Psoas muscle (tissue), 8 donors: Measurements from ENCODE around the gene SAMMSON. TPM values are rescaled to one million over a fixed set of nuclear protein-coding genes. Genes with fewer than 3 reads are reported as not detected.

Source experiments
- ATAC-seq, 4 donors: fragments of 200-7000 bp; cut with Tn5 transposase; one replicate each; pipeline ENCODE4 v1.9.1; 2020; ENCODE audit warnings: moderate library complexity in 3 of 4, mild to moderate bottlenecking in 2 of 4
- DNase-seq, 2 donors: peaks; one replicate each; pipeline ENCODE4 v3.0.0-alpha.2; 2020
- H3K27ac ChIP-seq: fragments of 200-600 bp; one replicate; pipeline ENCODE4 v1.8.0; 2022
- H3K27me3 ChIP-seq, 3 donors: fragments of 200-600 bp in 1 of 3; one replicate each; pipeline versions ENCODE4 v1.6.1 to v1.8.0; 2013 to 2022; ENCODE audit warnings: low read length in 2 of 3, mild to moderate bottlenecking in 2 of 3, moderate library complexity in 1 of 3; ENCODE audit not compliant: insufficient read depth in 3 of 3
- H3K36me3 ChIP-seq, 2 donors: fragments of 200-600 bp in 1 of 2; one replicate each; pipeline versions ENCODE4 v1.6.1 to v1.8.0; 2013 to 2022; ENCODE audit warnings: low read depth in 1 of 2, mild to moderate bottlenecking in 1 of 2, moderate library complexity in 1 of 2; ENCODE audit not compliant: insufficient read depth in 1 of 2
- H3K4me1 ChIP-seq: fragments of 200-600 bp; one replicate; pipeline ENCODE4 v1.8.0; 2022
- H3K4me3 ChIP-seq: fragments of 200-600 bp; one replicate; pipeline ENCODE4 v1.8.0; 2022; ENCODE audit warnings: mild to moderate bottlenecking
- H3K9me3 ChIP-seq: fragments of 200-600 bp; one replicate; pipeline ENCODE4 v1.8.0; 2022
- WGBS, 3 donors: extraction: QIAGEN DNeasy Blood & Tissue Kit; methylation state at CpG; one replicate each; pipeline versions ENCODE4 v1.1.6 to v1.1.7; 2013; 5-methylcytosine and 5-hydroxymethylcytosine counted together
- intact Hi-C, 2 donors: fragments of 100-400 bp; cut with DNase I; formaldehyde crosslinking; loops; one replicate each; pipeline versions ENCODE4 v1.11.0 to v1.14.2; 2022
- polyA plus RNA-seq, 3 donors: library from polyadenylated mRNA; stranded (reverse); fragments of 200-250 nt; gene quantifications; one replicate each; pipeline ENCODE4 v1.2.3, GENCODE V29; 2013
- total RNA-seq, 4 donors: library from RNA; stranded (reverse); fragmentation: NEBNext Ultra II Directional in 2 of 4; extraction: Animal tissue kit (Norgen Biotek cat#: 25700) in 2 of 4; gene quantifications; one replicate each; pipeline versions ENCODE4 v1.2.1 to v1.2.4, GENCODE V29; 2021 to 2023
- TF ChIP-seq, protein P1 (sequence below): fragments of 200-600 bp; IDR thresholded peaks from one replicate; pipeline ENCODE4 v1.8.0; 2022; ENCODE audit warnings: antibody characterized with exemption
- donor health status: healthy with polysubstance abuse.
- donor health status: DM: no; HTN: no; CAD: no; lungs with moderate emphysema.
- donor health status: Bipolar disorder and iron deficiency.
- donor health status: healthy.
- donor health status: DM: yes; HTN: yes; CAD: no.
- donor health status: DM: no; HTN: no; CAD: no.
- donor health status: DM: no; HTN: no; CAD: no.
- donor health status: DM: yes; HTN: yes; CAD: no.

The SAMMSON gene
- total and polyA plus RNA-seq, 7 donors, result not detected

DNA sequence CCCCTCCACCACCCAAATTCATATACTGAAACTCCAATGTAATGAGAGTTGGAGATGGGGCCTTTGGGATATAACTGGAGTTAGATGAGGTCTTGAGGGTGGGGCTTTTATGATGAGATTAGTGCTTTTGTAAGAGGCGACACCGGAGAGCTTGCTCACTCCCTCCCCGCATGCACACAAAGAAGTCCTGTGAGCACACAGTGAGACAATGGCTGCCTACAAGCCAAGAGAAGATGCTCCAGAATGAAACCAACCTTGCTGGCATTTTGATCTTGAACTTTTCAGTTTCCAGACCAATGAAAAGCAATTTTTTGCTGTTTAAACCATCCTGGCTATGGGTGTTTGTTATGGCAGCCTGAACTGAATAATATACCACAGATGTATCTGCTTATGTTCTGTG is 109.0 kb downstream of the SAMMSON start:
- WGBS, 3 donors, result 84 to 93% (median 92%) methylated on average over 3 of the region's 3 CpGs
- Histone ChIP-seq H3K4me1 (no peaks in the 10 kb centered on the region), H3K27ac (no peak overlapping the region), H3K36me3 (no peaks in the 10 kb centered on the region), H3K4me3 (no peak overlapping the region), H3K27me3 (no peaks in the 10 kb centered on the region), H3K9me3 (no peaks in the 10 kb centered on the region)
- TF ChIP-seq, protein P1, sequence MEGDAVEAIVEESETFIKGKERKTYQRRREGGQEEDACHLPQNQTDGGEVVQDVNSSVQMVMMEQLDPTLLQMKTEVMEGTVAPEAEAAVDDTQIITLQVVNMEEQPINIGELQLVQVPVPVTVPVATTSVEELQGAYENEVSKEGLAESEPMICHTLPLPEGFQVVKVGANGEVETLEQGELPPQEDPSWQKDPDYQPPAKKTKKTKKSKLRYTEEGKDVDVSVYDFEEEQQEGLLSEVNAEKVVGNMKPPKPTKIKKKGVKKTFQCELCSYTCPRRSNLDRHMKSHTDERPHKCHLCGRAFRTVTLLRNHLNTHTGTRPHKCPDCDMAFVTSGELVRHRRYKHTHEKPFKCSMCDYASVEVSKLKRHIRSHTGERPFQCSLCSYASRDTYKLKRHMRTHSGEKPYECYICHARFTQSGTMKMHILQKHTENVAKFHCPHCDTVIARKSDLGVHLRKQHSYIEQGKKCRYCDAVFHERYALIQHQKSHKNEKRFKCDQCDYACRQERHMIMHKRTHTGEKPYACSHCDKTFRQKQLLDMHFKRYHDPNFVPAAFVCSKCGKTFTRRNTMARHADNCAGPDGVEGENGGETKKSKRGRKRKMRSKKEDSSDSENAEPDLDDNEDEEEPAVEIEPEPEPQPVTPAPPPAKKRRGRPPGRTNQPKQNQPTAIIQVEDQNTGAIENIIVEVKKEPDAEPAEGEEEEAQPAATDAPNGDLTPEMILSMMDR, result no peak
- intact Hi-C loops, result no loop called here
- ATAC-seq, result no peak
- no peak for DNase-seq

DNA sequence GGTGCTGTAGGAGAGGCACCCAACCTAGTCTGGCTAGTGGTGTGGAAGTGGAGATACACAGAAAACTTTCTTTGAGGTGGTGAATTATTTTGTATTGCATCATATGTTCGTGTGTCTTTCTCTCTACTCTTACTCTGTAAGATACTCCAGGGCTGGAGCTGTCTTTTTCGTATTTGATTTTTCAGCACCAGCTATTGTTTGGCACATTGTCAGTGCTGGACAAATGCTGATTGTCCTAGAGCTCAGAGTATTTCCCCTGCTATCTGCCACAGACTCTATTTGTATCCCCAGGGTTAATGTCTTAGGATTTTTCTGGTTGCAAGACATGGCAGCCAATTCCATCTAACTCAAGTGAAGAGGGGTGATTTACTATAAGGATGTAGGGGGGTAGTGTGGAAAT is 110.5 kb downstream of the SAMMSON start:
- intact Hi-C loops, result no loop called here
- Histone ChIP-seq H3K9me3 (no peaks in the 10 kb centered on the region), H3K4me3 (no peak overlapping the region), H3K36me3 (no peaks in the 10 kb centered on the region), H3K27me3 (no peaks in the 10 kb centered on the region), H3K4me1 (no peaks in the 10 kb centered on the region), H3K27ac (no peak overlapping the region)
- 40 to 56% (median 55%) methylated on average over 2 of the region's 2 CpGs for WGBS, 3 donors
- TF ChIP-seq, protein P1, result no peak
- ATAC-seq, result no peak
- DNase-seq, result no peak

DNA sequence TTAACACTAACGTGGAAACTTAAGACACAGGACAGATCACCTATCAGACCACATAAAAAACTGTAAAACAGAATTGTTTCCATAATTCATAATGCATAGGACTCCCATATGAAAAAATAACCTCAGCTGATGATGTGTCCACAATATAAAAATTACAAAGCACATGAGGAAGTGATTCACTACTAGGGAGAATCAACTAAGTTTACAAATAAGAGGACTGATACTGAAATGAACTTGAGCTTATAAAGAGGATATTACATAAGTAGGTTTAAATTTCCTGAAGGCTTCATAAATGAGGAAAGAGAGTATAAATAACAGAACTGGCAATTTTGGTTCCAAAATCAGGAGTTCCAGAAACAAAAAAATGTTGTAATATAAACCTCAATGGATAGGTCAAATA is 111.9 kb downstream of the SAMMSON start:
- TF ChIP-seq, protein P1, result no peak
- H3K36me3 ChIP-seq, result no peaks in the 10 kb centered on the region
- no peaks in the 10 kb centered on the region for H3K9me3 ChIP-seq
- no peak overlapping the region for H3K4me3 ChIP-seq
- no peak overlapping the region for H3K27ac ChIP-seq
- H3K4me1 ChIP-seq, result no peaks in the 10 kb centered on the region
- H3K27me3 ChIP-seq, result no peaks in the 10 kb centered on the region
- no peak for DNase-seq
- no peak for ATAC-seq
- WGBS, 3 donors, result 69 to 76% (median 73%) methylated on average over 1 of the region's 1 CpG
- intact Hi-C loops, result no loop called here

DNA sequence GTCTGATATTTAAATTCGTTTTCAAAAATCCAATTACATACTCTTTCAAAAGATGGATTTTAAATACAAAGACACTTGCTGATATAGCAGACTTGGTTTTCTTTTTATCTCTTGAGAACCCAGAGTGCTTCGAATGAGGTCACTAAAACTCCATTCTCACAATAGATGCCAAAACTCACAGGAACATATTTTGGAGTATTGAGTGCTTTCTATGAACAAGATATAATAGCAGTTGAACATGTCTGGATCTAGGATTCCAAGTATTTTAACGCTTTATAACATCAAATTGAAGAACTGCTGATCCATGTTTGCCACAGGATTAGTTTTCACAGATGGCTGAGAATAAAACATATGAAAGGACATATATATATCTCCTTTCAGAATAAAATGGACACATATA is 113.2 kb downstream of the SAMMSON start:
- no peaks in the 10 kb centered on the region for H3K9me3 ChIP-seq
- DNase-seq, result no peak
- intact Hi-C loops, result no loop called here
- no peaks in the 10 kb centered on the region for H3K4me1 ChIP-seq
- H3K27ac ChIP-seq, result no peak overlapping the region
- no peaks in the 10 kb centered on the region for H3K36me3 ChIP-seq
- no peaks in the 10 kb centered on the region for H3K27me3 ChIP-seq
- 34 to 43% (median 35%) methylated on average over 3 of the region's 3 CpGs for WGBS, 3 donors
- TF ChIP-seq, protein P1, result no peak
- H3K4me3 ChIP-seq, result no peak overlapping the region
- no peak for ATAC-seq

DNA sequence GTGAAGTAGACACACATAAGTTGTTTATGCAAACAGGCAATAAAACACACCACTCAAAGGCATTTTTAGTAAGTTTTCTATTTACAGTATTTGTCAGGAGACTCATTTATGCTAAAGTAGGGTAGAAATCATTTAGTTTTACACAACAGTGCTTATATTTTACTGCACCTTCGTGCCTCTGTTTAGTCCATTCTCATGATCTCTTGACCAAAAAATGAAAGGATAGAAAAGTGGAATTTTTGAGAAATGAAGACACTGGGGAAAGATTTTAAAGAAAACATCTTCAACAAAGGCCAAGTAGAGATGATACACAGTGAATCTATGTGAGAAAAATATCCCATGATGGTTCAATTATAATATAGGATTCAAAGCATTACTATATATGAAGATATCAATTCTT is 114.9 kb downstream of the SAMMSON start:
- WGBS, 3 donors, result 53 to 65% (median 58%) methylated on average over 1 of the region's 1 CpG
- intact Hi-C loops, result no loop called here
- Histone ChIP-seq H3K4me3 (no peak overlapping the region), H3K9me3 (no peaks in the 10 kb centered on the region), H3K4me1 (no peaks in the 10 kb centered on the region), H3K27ac (no peak overlapping the region), H3K27me3 (no peaks in the 10 kb centered on the region), H3K36me3 (no peaks in the 10 kb centered on the region)
- ATAC-seq, result no peak
- TF ChIP-seq, protein P1, result no peak
- DNase-seq, result no peak
